ENCODE results near the gene SHBG.
"Not testable (repeated sequence)": the region's sequence is repeated elsewhere in the genome, so short reads cannot be mapped to it uniquely, and the experiment has no call there.

Gene SHBG

DNA sequence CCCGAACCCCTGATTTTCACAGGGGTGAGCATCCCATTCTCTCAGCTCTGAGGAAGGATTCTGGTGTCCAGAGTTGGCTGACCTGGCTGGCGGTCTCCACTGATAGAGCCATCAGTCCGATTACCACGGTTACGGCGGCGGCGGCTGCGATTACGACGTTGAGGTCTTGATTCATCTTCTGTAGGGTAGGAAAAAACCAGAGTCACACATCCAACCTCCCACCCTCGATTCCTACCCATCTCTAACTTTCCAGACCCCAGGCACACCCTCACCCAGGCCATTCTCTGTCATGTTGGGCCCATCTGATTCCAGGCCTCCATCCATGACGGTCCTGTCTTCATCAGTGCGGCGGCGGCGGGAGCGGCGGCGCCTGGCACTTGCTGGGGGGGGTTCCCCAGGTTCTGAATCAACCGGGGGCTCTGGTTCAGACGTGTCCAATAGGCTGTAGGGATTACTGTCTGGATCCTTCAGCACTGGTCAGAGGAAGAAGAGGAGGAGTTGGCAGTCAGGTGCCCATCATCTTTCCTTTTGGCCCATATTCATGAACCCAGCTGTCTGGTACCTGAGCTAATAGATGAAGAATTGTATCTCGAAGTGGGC is 37.4 kb upstream of the SHBG start:
- TF ChIP-seq, protein P1, sequence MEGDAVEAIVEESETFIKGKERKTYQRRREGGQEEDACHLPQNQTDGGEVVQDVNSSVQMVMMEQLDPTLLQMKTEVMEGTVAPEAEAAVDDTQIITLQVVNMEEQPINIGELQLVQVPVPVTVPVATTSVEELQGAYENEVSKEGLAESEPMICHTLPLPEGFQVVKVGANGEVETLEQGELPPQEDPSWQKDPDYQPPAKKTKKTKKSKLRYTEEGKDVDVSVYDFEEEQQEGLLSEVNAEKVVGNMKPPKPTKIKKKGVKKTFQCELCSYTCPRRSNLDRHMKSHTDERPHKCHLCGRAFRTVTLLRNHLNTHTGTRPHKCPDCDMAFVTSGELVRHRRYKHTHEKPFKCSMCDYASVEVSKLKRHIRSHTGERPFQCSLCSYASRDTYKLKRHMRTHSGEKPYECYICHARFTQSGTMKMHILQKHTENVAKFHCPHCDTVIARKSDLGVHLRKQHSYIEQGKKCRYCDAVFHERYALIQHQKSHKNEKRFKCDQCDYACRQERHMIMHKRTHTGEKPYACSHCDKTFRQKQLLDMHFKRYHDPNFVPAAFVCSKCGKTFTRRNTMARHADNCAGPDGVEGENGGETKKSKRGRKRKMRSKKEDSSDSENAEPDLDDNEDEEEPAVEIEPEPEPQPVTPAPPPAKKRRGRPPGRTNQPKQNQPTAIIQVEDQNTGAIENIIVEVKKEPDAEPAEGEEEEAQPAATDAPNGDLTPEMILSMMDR (conservative IDR thresholded peaks at IDR 0.05; ENCODE audit: control insufficient read depth, insufficient read depth, low read depth, low read length) = no peak
- no peak overlapping the region for H3K4me3 ChIP-seq (ENCODE audit: control insufficient read depth, low read depth, low read length)

DNA sequence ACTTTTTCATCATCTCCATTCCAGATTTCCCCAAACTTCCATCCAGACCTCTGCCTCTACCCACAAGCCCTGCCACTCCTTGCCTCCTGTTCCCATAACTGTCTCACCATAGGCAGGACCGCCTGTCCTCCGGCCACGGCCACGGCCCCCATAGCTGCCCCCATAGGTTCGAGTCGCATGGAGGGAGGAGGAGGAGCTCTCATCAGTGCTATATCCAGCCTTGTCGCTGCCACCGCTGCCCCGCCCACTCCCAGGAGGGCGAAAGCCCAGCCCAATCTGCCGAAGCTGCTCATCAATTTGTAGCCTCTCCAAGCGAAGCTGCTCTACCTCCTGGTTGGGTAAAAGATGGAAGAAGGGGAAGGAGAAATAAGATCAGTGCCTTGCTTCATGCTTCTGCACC is 36.6 kb upstream of the SHBG start:
- TF ChIP-seq, protein P1 (conservative IDR thresholded peaks at IDR 0.05; ENCODE audit: control insufficient read depth, insufficient read depth, low read depth, low read length) = no peak
- no peak overlapping the region for H3K4me3 ChIP-seq (ENCODE audit: control insufficient read depth, low read depth, low read length)
- DNase-seq (ENCODE audit: low read depth) = no peak

More for the DNA sequence above, 37.4 kb upstream of the SHBG start:
- DNase-seq (ENCODE audit: low read depth) = no peak

DNA sequence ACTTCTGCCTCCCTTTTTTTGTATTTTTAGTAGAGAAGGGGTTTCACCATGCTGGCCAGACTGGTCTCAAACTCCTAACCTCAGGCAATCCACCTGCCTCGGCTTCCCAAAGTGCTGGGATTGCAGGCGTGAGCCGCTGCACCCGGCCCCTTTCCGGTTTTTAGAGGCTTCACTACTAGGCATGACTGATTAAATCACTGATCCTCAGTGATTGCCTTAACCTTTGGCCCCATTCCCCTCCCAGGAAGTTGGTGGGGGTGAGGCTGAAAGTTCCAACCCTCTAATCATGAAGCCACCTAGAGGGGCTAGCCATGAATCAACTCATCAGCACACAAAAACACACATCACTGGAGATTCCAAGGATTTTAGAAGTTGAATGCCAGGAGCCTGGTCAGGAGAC is 32.4 kb upstream of the SHBG start:
- DNase-seq (ENCODE audit: low read depth); H3K4me3 ChIP-seq (ENCODE audit: control insufficient read depth, low read depth, low read length): not testable (repeated sequence)

DNA sequence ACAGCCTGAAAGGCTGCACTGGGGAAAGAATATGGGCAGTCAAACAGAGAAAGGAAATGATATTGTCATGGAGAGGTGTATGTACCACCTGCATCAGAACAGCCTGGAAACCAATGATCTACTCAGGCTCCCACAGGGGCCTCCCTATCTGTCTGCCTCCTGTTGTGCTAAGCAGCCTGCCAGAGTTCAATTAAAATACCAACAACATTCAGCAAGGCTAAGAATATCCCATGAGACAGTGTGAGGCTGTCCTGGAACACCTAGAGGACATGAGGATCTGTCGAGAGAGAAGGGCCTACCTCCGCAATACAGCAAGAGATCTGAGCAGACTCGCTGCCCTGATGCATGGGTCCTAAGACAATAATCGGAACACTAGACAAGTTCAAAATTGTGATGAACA is 23.7 kb upstream of the SHBG start:
- H3K4me3 ChIP-seq (ENCODE audit: control insufficient read depth, low read depth, low read length) = no peak overlapping the region
- TF ChIP-seq, protein P1 (conservative IDR thresholded peaks at IDR 0.05; ENCODE audit: control insufficient read depth, insufficient read depth, low read depth, low read length) = no peak
- DNase-seq (ENCODE audit: low read depth) = no peak

DNA sequence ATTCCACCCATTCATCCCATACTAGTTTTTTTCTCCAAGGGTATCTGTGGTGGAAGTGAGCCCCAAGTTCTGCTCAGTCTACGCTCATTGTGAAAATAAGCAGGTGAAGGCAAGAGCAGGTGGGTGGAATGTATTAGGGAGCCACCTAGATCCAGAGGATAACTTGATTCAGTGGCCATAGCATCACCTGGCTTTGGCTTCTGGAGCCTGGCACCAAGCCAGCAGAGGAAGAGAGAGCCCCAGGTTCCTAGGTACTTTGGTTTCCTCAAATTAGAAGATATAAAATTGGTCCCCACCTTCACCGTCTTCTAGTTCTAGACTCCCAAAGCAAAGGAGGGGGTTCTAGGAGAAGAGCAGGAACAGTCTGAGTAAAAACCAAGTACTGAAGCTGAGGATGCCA is 19.3 kb upstream of the SHBG start:
- TF ChIP-seq, protein P1 (conservative IDR thresholded peaks at IDR 0.05; ENCODE audit: control insufficient read depth, insufficient read depth, low read depth, low read length) = no peak
- DNase-seq (ENCODE audit: low read depth) = no peak
- no peak overlapping the region for H3K4me3 ChIP-seq (ENCODE audit: control insufficient read depth, low read depth, low read length)

DNA sequence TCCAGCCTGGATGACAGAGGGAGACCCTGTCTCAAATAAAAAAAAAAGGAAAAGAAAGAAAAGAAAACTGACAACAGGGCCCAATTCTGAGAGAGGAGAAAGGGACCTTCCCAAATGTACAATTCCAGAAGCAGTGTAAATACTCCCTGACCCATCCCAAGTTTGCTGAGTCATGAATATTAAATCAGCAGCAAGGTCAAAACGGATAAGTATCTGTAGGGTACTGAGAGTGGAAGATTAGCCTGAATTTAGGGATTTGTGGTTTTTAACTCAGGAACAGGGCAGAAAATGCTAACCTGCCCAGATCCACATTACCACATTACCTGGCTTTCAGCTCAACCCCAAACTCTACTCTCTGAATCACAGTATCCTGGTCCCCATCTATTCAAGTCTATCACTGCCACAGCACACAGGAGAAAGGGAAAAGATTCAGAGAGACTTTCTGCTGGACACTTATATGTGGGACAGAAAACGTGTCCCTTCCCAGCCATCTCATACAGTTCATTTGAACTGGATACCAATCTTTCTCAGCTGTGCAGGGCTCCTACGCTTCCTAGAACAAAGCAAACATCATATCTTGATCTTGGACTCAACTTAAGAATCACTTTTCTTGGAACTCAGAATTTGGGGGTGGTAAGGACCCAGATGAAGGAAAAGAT is 18.2 kb upstream of the SHBG start:
- DNase-seq (ENCODE audit: low read depth) = no peak
- TF ChIP-seq, protein P1 (conservative IDR thresholded peaks at IDR 0.05; ENCODE audit: control insufficient read depth, insufficient read depth, low read depth, low read length) = no peak
- no peak overlapping the region for H3K4me3 ChIP-seq (ENCODE audit: control insufficient read depth, low read depth, low read length)

DNA sequence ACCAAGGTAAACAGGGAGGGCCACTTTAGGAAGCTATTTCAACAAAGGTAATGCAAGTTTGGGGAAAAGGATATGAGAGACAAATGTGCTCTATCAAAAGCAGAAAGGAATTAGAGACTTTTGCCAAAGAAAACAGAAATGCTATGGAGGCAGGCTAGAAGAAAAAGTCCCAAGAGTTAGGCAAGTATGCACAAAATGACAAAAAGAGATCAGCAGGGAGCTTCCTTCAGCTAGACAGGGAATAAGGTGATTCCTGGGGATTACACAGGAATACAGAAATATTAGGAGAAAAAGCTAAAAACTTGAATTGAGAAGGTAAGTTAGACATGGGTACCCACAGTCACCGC is 17.7 kb upstream of the SHBG start:
- TF ChIP-seq, protein P1 (conservative IDR thresholded peaks at IDR 0.05; ENCODE audit: control insufficient read depth, insufficient read depth, low read depth, low read length) = no peak
- no peak overlapping the region for H3K4me3 ChIP-seq (ENCODE audit: control insufficient read depth, low read depth, low read length)
- no peak for DNase-seq (ENCODE audit: low read depth)
